IPS-20b (cell line): ENCODE results near the gene ARRB2.

ENCODE experiments used
- H3K27ac ChIP-seq: one replicate; pipeline ENCODE4 v1.5.1; 2013; ENCODE audit warnings: low read length
- H3K27me3 ChIP-seq: 2 replicates; pipeline ENCODE4 v1.6.1; 2013; ENCODE audit warnings: mild to moderate bottlenecking, low read length, inconsistent platforms; ENCODE audit not compliant: insufficient read depth
- H3K36me3 ChIP-seq: 2 replicates; pipeline ENCODE4 v1.6.1; 2013; ENCODE audit warnings: low read depth, mild to moderate bottlenecking, inconsistent platforms, low read length, moderate library complexity; ENCODE audit not compliant: insufficient read depth
- H3K4me1 ChIP-seq: 2 replicates; pipeline ENCODE4 v1.6.1; 2013; ENCODE audit warnings: mild to moderate bottlenecking, control low read depth, inconsistent platforms, low read length, moderate library complexity; ENCODE audit not compliant: insufficient read depth
- H3K4me3 ChIP-seq: 2 replicates; pipeline ENCODE4 v1.5.1; 2013; ENCODE audit warnings: mild to moderate bottlenecking, low read length, inconsistent platforms
- H3K9ac ChIP-seq: 2 replicates; pipeline ENCODE4 v1.6.1; 2013; ENCODE audit warnings: low read depth, mild to moderate bottlenecking, inconsistent platforms, low read length, moderate library complexity
- H3K9me3 ChIP-seq: 2 replicates; pipeline ENCODE4 v1.6.1; 2013; ENCODE audit warnings: mild to moderate bottlenecking, low read depth, low read length, inconsistent platforms; ENCODE audit not compliant: insufficient read depth

Gene ARRB2

DNA sequence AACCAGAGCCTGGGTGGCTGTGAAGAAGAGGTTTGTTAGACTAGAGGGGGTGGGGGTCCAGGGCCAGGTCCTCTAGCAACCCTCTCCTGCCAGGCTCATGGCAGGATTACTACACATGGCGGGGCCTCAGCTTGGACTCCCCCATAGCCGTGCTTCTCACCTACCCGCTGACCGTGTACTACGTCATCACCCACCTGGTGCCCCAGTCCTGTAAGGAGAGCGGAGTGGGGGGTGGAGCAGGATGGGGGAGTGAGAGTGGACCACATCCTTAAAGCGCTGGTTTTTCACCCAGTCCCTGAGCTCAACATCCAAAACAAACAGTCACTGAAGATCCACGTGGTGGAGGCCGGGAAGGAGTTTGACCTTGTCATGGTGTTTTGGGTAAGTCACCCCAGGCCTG, 33.5 kb downstream of the ARRB2 start:
- Histone ChIP-seq H3K9me3 (no peaks in the 10 kb centered on the region), H3K27ac (no peak overlapping the region), H3K9ac (no peak overlapping the region), H3K27me3 (peaks cover 70% of the 10 kb centered on the region), H3K36me3 (no peaks in the 10 kb centered on the region), H3K4me1 (no peaks in the 10 kb centered on the region; the same call in 1 of the 2 replicates), H3K4me3 (no peak overlapping the region)

DNA sequence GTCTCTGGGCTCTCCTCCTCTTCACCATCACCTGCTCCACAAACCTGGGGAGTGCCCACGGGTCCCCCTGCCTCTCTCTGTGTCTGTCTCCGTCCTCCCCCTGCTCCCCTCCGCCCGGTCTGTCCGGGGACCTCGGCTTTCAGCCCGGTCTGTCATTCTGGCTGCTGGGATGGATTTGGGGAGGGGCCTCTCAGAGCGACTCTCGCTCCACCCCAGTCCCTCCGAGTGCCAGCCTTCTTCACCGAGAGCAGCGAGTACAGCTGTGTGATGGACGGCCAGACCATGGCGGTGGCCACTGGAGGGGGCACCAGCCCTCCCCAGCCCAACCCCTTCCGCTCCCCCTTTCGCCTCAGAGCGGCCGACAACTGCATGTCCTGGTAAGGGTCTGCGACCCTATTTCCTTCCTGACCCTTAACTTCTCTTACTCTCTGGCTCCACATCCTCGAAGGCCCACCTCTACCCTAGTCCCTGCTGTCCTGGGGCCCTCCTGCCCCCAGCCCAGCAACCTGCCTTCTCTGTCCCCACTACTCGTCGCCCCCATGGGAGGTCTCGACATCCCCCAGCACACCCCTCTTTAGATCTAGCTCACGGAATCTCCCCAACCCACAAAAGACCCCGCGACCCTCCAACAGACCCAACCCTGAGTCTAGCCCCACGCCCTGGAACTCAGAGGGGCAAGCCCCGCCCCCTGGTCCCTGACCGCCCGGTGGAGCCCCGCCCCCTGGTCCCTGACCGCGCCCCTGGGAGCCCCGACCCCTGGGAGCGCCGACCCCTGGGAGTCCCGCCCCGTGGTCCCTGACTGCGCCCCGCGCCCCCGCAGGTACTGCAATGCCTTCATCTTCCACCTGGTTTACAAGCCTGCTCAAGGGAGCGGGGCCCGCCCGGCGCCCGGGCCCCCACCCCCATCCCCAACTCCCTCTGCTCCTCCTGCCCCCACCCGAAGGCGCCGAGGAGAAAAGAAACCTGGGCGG, 34.9 kb downstream of the ARRB2 start:
- Histone ChIP-seq H3K27me3 (peaks cover 56% of the 10 kb centered on the region), H3K4me3 (peak overlapping the region; percentile 76), H3K36me3 (no peaks in the 10 kb centered on the region), H3K9ac (peak overlapping the region; percentile 58; the same call in 1 of the 2 replicates), H3K27ac (no peak overlapping the region), H3K9me3 (no peaks in the 10 kb centered on the region), H3K4me1 (no peaks in the 10 kb centered on the region; the same call in 1 of the 2 replicates)

DNA sequence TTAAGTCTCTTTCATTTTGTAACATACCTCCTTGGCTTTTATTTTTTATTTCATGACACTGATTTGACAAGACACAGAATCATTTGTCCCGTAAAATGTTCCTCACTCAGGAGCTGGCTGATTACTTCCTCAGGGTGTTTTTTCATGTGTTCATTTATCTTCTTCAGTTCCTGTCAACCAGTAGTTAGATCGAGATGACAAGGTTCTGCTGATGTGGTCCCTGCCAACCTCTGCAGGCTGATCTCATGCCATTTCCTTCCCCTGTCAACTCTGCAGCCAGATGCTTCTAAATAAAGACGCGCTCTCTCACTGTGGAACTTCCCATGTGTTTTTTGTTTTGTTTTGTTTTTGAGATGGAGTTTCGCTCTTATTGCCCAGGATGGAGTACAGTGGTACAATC, 37.4 kb downstream of the ARRB2 start:
- no peaks in the 10 kb centered on the region for H3K36me3 ChIP-seq
- no peaks in the 10 kb centered on the region; the same call in 1 of the 2 replicates for H3K4me1 ChIP-seq
- no peak overlapping the region for H3K4me3 ChIP-seq
- peaks cover 30% of the 10 kb centered on the region for H3K27me3 ChIP-seq
- no peak overlapping the region for H3K27ac ChIP-seq
- H3K9me3 ChIP-seq, result no peaks in the 10 kb centered on the region
- H3K9ac ChIP-seq, result no peak overlapping the region

DNA sequence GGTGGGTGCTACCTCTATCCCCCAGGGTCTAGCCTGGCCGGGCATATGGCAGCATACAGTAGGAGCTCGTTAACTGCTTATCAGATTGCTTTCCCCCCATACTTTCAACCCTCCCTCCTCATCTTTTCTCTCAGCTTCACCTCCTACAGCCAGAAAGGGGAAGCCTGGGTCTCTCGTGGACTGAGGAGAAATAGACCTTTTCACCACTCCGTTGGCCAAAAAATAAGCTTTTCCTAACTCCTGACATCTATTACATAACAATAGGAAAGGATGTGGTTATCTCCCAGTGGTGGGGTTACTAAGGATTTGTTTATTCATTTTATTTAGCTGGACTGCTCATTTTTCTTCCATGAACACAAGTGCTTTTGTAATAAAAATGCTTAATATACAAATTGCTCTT, 38.3 kb downstream of the ARRB2 start:
- H3K4me1 ChIP-seq, result no peaks in the 10 kb centered on the region; the same call in 1 of the 2 replicates
- no peak overlapping the region for H3K27ac ChIP-seq
- no peak overlapping the region for H3K4me3 ChIP-seq
- H3K36me3 ChIP-seq, result no peaks in the 10 kb centered on the region
- H3K9ac ChIP-seq, result no peak overlapping the region
- H3K9me3 ChIP-seq, result no peaks in the 10 kb centered on the region
- H3K27me3 ChIP-seq, result peaks cover 23% of the 10 kb centered on the region

DNA sequence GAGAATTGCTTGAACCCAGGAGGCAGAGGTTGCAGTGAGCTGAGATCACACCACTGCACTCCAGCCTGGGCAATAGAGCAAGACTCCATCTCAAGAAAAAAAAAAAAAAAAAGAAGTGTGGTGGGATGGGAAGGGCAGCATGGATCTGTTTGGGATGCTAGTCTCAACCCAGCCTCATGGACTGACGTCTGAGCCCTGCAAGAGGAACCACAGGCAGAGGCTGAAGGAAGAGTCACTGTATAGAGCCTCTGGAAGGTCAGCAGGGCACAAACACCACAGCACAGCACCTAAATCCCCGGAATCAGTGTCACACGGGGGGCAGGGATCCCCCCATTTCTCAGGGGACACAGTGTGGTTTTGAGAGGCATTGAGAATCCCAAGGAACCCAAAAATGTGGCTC, 40.2 kb downstream of the ARRB2 start:
- Histone ChIP-seq H3K4me1 (no peaks in the 10 kb centered on the region; the same call in 1 of the 2 replicates), H3K27me3 (peaks cover 8% of the 10 kb centered on the region), H3K9ac (no peak overlapping the region), H3K27ac (no peak overlapping the region), H3K9me3 (no peaks in the 10 kb centered on the region), H3K36me3 (no peaks in the 10 kb centered on the region), H3K4me3 (no peak overlapping the region)

DNA sequence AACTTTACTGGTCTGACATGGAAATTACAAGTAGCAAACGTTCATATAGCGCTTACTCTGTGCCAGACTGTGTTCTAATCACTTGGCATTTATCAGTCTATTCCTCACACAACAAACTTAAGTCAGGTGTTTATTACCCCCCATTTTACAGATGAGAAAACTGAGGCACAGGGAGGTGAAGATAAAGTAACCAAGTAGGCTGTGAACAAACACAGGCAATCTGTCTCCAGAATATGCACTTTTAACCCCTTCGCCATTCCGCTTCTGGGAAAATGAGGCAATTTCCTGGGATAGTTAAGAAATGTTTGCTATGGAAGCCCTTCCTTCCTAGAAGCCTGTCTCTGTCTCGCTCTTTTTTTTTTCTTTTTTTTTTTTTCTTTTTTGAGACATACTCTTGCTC, 41.5 kb downstream of the ARRB2 start:
- Histone ChIP-seq H3K4me3 (no peak overlapping the region), H3K36me3 (no peaks in the 10 kb centered on the region), H3K9ac (no peak overlapping the region), H3K27me3 (peaks cover 3% of the 10 kb centered on the region; the same call in 1 of the 2 replicates), H3K9me3 (no peaks in the 10 kb centered on the region), H3K4me1 (no peaks in the 10 kb centered on the region), H3K27ac (no peak overlapping the region)

DNA sequence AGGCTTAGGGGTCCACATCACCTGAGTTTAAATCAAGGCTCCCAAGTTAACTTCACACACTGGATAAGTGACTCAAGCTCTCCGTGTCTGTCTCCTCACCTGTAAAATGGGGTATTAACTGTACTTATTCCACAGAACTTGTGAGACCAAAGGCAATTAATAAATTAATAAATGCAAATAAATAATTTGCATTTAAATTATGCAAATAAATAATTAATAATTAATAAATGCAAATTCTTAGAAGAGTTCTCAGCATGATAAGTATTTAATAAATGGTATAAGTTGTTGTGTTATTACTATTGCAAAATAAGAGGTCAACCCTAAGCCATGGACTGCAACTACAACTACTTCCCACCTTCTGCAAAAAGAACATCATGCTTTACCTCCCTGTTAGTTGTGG, 43.0 kb downstream of the ARRB2 start:
- Histone ChIP-seq H3K4me3 (no peak overlapping the region), H3K36me3 (no peaks in the 10 kb centered on the region), H3K9ac (peak overlapping the region; percentile 21; the same call in 1 of the 2 replicates), H3K9me3 (no peaks in the 10 kb centered on the region), H3K27me3 (peaks cover 3% of the 10 kb centered on the region; the same call in 1 of the 2 replicates), H3K27ac (no peak overlapping the region), H3K4me1 (no peaks in the 10 kb centered on the region)

DNA sequence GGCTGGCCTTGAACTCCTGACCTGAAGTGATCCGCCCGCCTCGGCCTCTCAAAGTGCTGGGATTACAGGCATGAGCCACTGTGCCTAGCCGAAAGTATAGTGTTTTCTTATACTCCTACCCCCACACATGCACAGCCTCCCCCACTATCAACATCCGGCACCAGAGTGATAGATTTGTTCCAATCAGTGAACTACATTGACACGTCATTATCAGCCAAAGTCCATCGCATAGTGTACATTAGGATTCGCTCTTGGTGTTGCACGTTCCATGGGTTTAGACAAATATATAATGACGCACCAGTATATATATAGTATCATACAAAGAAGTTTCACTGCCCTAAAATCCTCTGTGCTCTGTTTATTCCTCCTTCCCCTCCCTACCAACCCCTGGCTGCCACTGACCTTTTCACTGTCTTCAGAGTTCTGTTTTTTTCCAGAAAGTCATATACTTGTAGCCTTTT, 49.4 kb downstream of the ARRB2 start:
- Histone ChIP-seq H3K36me3 (no peaks in the 10 kb centered on the region), H3K27ac (no peak overlapping the region)

DNA sequence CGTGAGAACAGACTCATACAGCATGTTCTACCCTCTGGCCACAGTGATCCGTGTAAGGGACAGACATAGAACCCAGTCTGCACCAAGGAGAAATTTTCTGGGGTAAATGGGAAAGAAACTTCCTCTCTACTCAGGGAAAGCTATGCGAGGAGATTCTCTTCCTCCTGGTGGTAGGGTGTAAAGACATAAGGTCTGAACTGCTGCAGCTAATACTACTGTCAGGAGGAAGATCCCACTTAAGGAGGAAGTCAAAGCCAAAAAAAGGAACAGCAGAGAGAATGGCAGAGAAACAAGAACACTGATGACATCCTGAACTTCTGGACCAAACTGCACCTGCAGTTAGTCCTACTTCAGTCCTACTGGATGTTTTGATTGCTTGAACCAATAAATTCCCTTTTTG, 54.2 kb downstream of the ARRB2 start:
- H3K9ac ChIP-seq, result no peak overlapping the region
- no peak overlapping the region for H3K27ac ChIP-seq
- H3K4me1 ChIP-seq, result no peaks in the 10 kb centered on the region
- H3K27me3 ChIP-seq, result no peaks in the 10 kb centered on the region
- no peak overlapping the region for H3K4me3 ChIP-seq
- no peaks in the 10 kb centered on the region for H3K36me3 ChIP-seq
- H3K9me3 ChIP-seq, result no peaks in the 10 kb centered on the region

More for the DNA sequence above, 49.4 kb downstream of the ARRB2 start:
- H3K4me1 ChIP-seq, result no peaks in the 10 kb centered on the region
- H3K4me3 ChIP-seq, result no peak overlapping the region
- H3K9ac ChIP-seq, result no peak overlapping the region
- no peaks in the 10 kb centered on the region for H3K27me3 ChIP-seq
- H3K9me3 ChIP-seq, result no peaks in the 10 kb centered on the region

DNA sequence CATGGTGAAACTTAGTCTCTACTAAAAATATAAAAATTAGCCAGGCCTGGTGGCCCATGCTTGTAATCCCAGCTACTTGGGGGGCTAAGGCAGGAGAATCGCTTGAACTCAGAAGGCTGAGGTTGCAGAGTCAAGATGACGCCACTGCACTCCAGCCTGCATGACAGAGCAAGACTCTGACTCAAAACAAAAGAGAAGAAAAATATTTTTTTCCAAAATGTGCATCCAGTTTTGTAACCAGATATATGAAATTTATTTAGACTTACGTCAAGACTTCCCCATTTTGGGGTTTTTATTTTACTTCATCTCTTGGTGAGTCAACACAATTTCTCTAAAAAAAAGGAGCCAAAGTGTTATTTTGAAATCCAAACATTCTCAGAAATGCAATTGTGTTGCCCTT, 55.8 kb downstream of the ARRB2 start:
- no peak overlapping the region for H3K27ac ChIP-seq
- no peak overlapping the region for H3K9ac ChIP-seq
- H3K4me1 ChIP-seq, result no peaks in the 10 kb centered on the region
- no peaks in the 10 kb centered on the region for H3K36me3 ChIP-seq
- H3K27me3 ChIP-seq, result no peaks in the 10 kb centered on the region
- no peak overlapping the region for H3K4me3 ChIP-seq
- H3K9me3 ChIP-seq, result no peaks in the 10 kb centered on the region

DNA sequence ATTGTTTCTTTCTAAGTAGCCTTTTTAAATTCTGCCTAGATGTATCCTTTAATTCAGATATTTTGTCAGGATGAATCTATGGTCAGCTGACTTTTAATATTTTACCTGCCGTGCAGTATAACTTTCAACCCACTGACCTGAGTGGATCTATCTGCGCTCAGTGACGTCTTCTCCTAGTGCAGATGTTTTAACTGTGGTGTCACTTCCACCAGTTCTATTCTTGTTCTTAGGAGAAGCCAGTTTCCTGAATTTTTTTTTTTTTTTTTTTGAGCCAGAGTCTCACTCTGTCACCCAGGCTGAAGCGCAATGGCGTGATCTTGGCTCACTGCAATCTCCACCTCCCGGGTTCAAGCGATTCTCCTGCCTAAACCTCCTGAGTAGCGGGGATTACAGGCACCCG, 56.3 kb downstream of the ARRB2 start:
- no peak overlapping the region for H3K9ac ChIP-seq
- H3K4me1 ChIP-seq, result no peaks in the 10 kb centered on the region
- no peaks in the 10 kb centered on the region for H3K36me3 ChIP-seq
- H3K27ac ChIP-seq, result no peak overlapping the region
- no peaks in the 10 kb centered on the region for H3K27me3 ChIP-seq
- H3K4me3 ChIP-seq, result no peak overlapping the region
- H3K9me3 ChIP-seq, result no peaks in the 10 kb centered on the region

DNA sequence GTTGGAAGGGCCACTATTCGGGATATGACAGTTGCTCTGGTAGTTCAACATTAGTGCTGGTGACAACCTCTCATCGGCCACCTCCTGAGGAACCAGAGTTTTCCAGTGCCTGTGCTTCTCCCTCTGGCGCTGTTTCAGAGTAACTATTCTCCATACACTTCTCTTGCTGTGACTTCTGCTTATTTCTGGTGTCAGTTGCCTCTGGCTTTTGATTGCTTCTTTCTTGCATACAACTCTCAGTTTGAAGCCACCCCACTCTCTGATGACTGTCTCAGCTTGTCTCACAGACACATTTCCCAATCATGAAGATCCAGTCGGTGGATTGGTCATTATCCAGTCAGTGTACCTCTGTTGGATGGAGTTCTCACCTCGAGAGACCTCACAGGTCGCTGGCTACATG, 57.9 kb downstream of the ARRB2 start:
- H3K4me3 ChIP-seq, result no peak overlapping the region
- H3K9me3 ChIP-seq, result no peaks in the 10 kb centered on the region
- no peaks in the 10 kb centered on the region for H3K27me3 ChIP-seq
- no peak overlapping the region for H3K9ac ChIP-seq
- no peak overlapping the region for H3K27ac ChIP-seq
- no peaks in the 10 kb centered on the region for H3K36me3 ChIP-seq
- no peaks in the 10 kb centered on the region for H3K4me1 ChIP-seq
